ES-I3 (cell line): ENCODE results near the gene LILRB2.
"Not testable (repeated sequence)": the region's sequence is repeated elsewhere in the genome, so short reads cannot be mapped to it uniquely, and the experiment has no call there.

ENCODE experiments used
- H3K36me3 ChIP-seq: 2 replicates; pipeline ENCODE4 v1.6.1; 2013; ENCODE audit warnings: mild to moderate bottlenecking, low read length, control low read depth, moderate library complexity; ENCODE audit not compliant: insufficient read depth
- H3K4me1 ChIP-seq: 2 replicates; pipeline ENCODE4 v1.6.1; 2013; ENCODE audit warnings: mild to moderate bottlenecking, control low read depth, low read length; ENCODE audit not compliant: insufficient read depth
- H3K9ac ChIP-seq: 2 replicates; pipeline ENCODE4 v1.6.1; 2013; ENCODE audit warnings: low read depth, mild to moderate bottlenecking, low read length, moderate library complexity
- H3K9me3 ChIP-seq: 2 replicates; pipeline ENCODE4 v1.6.1; 2013; ENCODE audit warnings: mild to moderate bottlenecking, low read length, moderate library complexity; ENCODE audit not compliant: control insufficient read depth, insufficient read depth

LILRB2 gene

DNA sequence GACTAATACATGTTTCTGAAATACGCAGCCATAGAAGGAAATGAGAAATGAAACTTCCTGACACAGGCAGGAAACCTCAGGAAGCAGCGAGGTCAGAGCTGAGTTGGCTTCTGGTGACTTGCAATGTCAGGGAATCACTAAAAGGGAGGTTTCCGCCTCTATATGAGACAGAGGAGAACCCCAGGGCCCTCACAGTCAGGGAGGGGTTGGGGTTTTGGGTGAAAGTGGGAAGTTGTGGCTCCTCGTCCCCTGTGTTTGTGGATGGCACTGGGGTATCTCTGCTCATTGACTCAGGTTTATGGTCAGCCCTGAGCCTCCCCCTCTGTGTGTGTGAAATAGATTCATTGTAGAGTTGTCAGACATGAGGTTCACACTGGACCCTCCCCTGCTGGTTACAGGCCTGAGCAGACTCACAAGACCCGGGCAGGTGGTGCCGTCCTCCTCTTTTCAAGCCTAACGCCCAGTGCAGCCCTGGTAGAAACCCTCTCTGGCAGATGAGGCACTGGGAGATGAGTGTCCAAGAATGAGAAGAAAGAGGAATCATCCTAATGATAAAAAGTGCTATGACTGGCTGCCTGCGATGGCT lies 32.8 kb downstream of the LILRB2 start:
- H3K36me3 ChIP-seq, result no peaks in the 10 kb centered on the region
- H3K9me3 ChIP-seq, result no peaks in the 10 kb centered on the region
- no peaks in the 10 kb centered on the region for H3K4me1 ChIP-seq
- H3K9ac ChIP-seq, result no peak overlapping the region

DNA sequence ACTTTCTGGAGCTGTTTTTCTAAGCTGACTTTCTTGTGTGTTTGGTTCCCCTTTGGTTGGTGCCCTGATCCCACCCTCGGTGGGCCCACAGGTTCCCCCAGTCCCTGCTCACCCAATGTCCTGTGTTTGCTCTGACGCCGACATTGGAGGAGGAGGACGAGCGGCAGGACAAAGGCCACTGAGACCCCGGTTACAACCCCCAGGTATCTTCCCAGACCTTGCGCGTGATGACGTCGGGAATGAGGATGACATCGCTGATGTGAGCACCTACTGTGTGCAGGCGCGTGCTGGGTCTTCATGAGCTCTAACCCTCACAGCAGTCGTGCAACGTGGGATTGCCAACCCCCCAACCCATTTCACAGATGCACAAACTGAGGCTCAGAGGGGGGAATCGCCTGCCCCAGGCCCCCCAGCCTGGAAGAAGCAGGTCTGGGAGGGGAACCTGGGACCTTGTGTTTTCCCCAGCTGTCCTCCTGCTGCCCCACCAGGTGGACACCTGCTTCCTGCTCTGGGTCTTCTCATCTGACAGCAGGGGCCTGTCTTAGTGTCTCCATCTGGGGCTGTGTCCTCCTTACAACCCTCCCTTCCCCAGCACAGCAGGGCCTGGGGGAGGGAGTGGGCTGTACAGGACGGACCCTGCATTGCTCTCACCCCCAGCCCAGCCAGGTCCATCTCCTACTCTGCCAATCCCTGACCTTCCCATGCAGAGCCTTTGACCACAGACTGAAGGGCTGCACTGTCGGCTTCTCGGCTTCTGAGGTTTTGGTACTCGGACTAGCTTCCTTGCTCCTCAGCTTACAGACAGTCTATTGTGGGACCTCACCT lies 33.6 kb downstream of the LILRB2 start:
- no peaks in the 10 kb centered on the region for H3K9me3 ChIP-seq
- no peaks in the 10 kb centered on the region for H3K4me1 ChIP-seq
- H3K9ac ChIP-seq, result no peak overlapping the region
- no peaks in the 10 kb centered on the region for H3K36me3 ChIP-seq

DNA sequence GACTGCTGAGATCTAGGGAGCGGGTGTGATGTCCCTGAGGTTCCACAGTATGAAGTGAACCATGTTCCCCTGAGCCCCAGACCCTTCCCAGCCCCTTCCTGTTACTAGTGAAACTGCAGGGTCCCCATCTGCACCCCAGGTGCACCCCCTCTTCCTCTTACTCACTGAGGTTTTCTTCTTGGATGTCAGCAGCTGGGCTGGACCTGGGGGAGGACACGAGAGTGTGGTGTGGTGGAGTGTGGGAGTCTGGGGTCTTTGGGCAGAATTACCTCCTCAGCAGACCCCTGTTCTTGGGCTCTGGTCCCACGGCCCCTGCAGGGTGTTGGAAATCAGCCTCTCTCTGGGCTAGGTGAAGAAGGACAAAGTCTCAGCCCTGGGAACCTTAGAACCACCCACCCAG lies 35.0 kb downstream of the LILRB2 start:
- no peak overlapping the region for H3K9ac ChIP-seq
- H3K9me3 ChIP-seq, result no peaks in the 10 kb centered on the region
- H3K4me1 ChIP-seq, result no peaks in the 10 kb centered on the region
- H3K36me3 ChIP-seq, result no peaks in the 10 kb centered on the region

DNA sequence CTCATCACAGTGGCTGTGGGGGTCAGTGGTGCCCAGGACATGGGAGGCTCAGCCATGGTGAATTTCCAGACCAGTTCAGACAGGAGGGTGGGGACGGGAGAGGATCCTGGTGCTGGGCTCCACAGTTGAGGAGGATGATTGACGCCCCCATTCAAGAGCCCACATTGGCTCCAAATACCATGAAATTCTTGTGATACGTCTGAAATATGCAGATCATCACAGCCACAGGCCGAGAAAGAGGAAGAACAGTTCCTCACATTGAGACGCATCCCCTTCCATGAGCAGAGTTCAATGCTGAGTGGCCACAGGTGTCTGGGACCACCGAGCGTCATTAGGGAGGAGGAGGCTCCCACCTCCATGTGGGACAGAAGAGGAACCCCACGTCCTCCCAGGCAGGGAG lies 37.1 kb downstream of the LILRB2 start:
- H3K9ac ChIP-seq, H3K9me3 ChIP-seq, H3K4me1 ChIP-seq, H3K36me3 ChIP-seq: not testable (repeated sequence)

- not testable (repeated sequence) for H3K9ac ChIP-seq, H3K4me1 ChIP-seq, H3K9me3 ChIP-seq, H3K36me3 ChIP-seq
Observed at GRCh38 chr19:54242646-54243045, 38.3 kb downstream of the LILRB2 start, which contains the start of gene LILRA6. TSS of gene LILRA6 (minus strand) at chr19:54242790.

GRCh38 chr19:54242234-54242633 lies 38.7 kb downstream of the LILRB2 start:
- not testable (repeated sequence) for H3K9ac ChIP-seq, H3K36me3 ChIP-seq, H3K9me3 ChIP-seq, H3K4me1 ChIP-seq

DNA sequence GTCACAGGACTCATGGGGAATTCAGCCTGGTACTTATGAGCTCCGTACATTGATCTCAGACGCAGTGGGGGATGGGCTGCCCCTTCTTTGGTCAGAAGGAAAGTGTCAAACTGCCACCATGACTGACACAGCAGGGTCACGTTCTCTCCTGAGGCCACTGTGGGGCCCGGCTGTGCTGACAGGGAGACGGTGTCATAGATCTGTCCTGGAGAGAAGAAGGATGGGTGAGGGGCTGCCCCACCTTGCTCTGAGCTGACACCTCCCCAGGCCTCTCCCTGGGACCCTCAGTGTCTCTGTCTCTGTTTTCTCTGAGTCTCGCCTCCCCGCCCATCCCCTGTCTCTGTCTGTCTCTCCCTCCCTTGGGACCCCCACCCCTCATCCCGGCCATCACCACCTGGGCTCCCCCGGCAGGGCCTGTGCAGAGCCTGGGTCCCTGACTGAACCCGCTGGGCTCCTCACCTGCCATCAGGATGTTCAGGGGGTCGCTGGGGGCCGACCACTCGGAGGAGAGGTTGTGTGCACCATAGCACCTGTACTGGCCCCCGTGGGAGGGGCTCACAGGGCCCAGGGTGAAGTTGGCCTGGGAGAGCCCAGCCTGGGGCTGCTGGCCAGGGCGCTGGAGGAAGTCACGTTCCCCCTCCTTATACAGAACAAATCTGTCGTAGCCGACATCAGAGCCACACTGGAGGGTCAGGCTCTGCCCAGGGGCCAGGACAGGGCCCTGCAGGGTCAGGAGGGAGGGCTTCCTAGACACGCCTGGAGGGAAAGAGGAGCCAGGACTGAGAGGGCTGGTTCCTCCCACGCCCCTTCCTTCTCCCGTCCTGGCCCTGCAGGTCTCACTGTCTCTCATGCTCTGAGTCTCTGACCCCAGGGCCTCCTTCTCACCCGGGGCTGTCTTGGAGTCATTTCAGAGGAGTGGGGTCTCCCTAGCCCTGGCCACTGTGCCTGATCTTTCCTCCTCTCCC lies 40.3 kb downstream of the LILRB2 start:
- H3K9me3 ChIP-seq, H3K9ac ChIP-seq, H3K4me1 ChIP-seq, H3K36me3 ChIP-seq: not testable (repeated sequence)

DNA sequence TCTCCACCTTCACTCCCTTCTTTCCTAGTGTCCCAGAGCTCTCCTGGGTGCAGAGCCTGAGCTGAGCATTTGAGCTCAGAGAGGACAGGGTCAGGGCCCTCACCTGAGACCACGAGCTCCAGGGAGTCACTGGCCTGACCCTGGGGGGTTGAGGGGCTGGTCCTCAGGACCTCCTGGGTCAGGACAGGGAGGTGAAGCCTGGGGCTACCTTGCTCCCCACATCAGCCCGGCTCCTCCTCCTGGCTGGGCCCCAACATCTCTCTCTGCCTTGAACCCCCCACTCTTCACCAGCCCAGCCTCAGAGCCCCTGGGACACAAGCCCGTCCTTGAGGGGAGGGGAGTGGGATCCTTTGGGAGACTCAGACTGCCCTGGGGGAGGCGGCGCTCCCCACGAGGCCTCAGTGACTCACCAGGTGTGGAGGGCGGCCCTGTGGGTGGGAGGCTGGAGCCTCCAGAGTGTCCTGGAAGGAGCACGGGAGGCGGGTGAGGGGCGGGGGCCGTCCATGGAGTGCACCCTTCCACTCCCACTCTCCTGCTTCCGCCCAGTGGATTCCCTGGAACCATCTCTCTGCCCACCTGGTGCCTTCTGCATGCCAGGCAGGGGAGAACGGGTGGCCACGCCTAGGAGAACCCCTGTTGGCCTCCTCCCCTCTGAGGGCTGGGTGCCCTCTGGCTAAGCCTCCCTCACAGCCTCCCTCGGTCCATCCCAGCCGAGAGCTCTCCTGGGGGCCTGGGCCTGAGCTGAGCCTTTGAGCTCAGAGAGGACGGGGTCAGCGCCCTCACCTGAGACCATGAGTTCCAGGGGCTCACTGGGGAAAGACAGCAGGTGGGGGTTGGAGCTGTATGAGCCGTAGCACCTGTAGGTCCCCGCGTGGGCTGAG lies 41.2 kb downstream of the LILRB2 start:
- H3K4me1 ChIP-seq, H3K9ac ChIP-seq, H3K9me3 ChIP-seq, H3K36me3 ChIP-seq: not testable (repeated sequence)

GRCh38 chr19:54233941-54234340 lies 47.0 kb downstream of the LILRB2 start:
- Histone ChIP-seq H3K9me3 (no peaks in the 10 kb centered on the region), H3K36me3 (no peaks in the 10 kb centered on the region), H3K4me1 (peaks cover 6% of the 10 kb centered on the region), H3K9ac (no peak overlapping the region)

- no peak overlapping the region; the same call in 1 of the 2 replicates for H3K9ac ChIP-seq
- peaks cover 6% of the 10 kb centered on the region for H3K4me1 ChIP-seq
- 0 out of 2 replicates have a peak, but pooled peaks cover 5% of the 10 kb centered on the region for H3K9me3 ChIP-seq
- H3K36me3 ChIP-seq, result no peaks in the 10 kb centered on the region
Observed at GRCh38 chr19:54231077-54231931, 49.6 kb downstream of the LILRB2 start.

DNA sequence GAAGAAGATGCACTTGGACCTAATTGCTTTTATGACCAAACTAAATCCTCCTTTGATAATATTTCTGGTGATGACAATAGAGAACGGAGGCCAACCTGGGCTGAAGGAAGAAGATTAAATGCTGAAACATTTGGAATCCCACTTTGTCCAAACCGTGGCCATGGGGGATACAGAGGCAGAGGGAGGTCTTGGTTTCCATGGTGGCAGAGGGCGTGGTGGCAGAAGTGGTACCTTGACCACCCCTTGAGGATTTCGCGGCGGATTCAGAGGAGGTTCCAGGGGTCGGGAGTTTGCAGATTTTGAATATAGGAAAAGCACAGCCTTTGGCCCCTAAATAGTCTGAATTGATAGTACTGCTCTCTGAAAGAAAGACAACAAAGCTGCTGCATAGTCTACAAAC lies 50.9 kb downstream of the LILRB2 start:
- Histone ChIP-seq H3K36me3 (no peaks in the 10 kb centered on the region), H3K9ac (no peak overlapping the region), H3K9me3 (0 out of 2 replicates have a peak, but pooled peaks cover 5% of the 10 kb centered on the region), H3K4me1 (peaks cover 6% of the 10 kb centered on the region)

GRCh38 chr19:54229146-54229545 lies 51.8 kb downstream of the LILRB2 start:
- no peak overlapping the region for H3K9ac ChIP-seq
- 0 out of 2 replicates have a peak, but pooled peaks cover 5% of the 10 kb centered on the region for H3K9me3 ChIP-seq
- H3K36me3 ChIP-seq, result no peaks in the 10 kb centered on the region
- peaks cover 6% of the 10 kb centered on the region for H3K4me1 ChIP-seq

DNA sequence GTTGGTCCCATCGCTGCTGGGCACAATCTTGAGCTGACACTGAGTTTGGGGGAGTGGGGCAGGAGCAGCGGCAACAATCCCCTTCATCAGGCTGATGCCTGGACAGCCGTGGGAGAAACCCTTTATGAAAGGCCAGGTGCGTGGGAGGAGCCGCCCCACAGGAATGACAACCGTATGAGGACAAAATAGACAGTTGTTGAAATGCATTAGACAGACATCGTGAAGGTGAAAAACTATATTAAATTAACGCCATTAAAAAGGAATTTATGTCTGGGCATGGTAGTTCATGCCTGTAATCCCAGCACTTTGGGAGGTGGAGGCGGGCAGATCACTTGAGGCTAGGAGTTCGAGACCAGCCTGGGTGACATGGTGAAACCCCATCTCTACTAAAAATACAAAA lies 56.3 kb downstream of the LILRB2 start:
- not testable (repeated sequence) for H3K4me1 ChIP-seq, H3K36me3 ChIP-seq, H3K9me3 ChIP-seq, H3K9ac ChIP-seq
